D721Med (cell line): ENCODE measurements around the gene SOS1.

Source experiments
- DNase-seq: peaks from one replicate; pipeline ENCODE4 v3.0.0; 2011; ENCODE audit warnings: low spot score; ENCODE audit not compliant: insufficient read length
- FAIRE-seq: peaks from 2 replicates; lab custom pipeline; 2011; peaks lifted over from hg19 to GRCh38; lab: Jason Lieb, UNC
- TF ChIP-seq, protein P1 (sequence below): IDR thresholded peaks from 2 replicates; pipeline ENCODE4 v1.5.1; 2012; ENCODE audit warnings: mild to moderate bottlenecking, control low read depth; ENCODE audit not compliant: insufficient read depth; ENCODE audit errors: missing control alignments

Gene SOS1

DNA sequence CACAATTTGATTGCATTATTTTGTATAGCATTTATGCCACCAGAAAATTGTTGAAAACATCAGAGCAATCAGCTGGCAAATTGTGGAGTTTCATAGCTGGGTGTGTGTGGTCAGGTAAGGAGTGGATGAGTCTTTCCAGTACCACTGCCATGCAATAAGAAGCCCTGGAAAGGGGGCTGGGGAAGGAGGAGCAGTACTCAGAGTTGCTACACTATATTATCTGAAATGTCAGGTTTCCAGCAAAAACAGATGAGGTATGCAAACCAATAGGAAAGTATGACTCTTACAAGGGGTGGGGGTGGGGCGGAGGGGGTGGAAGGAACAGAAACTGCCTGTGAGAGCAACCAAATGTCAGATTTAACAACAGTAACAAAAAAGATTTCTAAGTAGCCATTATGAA lies 112.2 kb downstream of the SOS1 start:
- TF ChIP-seq, protein P1, sequence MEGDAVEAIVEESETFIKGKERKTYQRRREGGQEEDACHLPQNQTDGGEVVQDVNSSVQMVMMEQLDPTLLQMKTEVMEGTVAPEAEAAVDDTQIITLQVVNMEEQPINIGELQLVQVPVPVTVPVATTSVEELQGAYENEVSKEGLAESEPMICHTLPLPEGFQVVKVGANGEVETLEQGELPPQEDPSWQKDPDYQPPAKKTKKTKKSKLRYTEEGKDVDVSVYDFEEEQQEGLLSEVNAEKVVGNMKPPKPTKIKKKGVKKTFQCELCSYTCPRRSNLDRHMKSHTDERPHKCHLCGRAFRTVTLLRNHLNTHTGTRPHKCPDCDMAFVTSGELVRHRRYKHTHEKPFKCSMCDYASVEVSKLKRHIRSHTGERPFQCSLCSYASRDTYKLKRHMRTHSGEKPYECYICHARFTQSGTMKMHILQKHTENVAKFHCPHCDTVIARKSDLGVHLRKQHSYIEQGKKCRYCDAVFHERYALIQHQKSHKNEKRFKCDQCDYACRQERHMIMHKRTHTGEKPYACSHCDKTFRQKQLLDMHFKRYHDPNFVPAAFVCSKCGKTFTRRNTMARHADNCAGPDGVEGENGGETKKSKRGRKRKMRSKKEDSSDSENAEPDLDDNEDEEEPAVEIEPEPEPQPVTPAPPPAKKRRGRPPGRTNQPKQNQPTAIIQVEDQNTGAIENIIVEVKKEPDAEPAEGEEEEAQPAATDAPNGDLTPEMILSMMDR = no peak
- no peak for DNase-seq
- FAIRE-seq = no peak

DNA sequence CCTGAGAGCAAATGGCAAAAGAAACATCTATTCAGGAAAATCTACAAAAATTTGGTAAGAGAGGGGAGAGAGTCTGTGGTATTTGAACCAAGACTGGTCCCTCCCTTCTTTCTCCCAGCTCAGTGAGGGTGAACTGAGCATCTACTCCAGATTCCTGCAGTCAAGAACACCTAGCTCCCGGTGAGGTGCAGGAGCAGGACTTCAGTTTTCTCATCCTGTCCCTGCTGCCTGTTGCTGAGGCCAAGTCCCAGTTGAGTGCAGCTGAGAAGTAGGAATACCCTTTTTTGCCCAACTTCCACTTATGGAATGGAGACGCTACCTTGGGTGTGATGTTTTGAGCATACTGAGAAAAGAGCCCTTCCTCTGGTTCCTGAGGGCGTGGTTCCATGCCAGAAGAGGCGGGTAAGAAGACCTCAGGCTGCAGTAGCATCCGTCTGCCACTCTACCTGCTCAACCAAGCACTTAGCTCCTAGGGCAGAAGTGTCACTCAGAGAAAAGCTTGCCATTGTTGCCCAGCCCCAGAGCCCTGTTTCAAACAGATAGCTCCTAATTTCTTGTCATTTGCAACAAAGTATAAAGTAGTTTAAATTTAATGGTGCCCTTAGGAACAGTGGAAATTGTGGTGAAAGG lies 112.9 kb downstream of the SOS1 start:
- no peak for DNase-seq
- TF ChIP-seq, protein P1 = no peak
- FAIRE-seq = no peak

DNA sequence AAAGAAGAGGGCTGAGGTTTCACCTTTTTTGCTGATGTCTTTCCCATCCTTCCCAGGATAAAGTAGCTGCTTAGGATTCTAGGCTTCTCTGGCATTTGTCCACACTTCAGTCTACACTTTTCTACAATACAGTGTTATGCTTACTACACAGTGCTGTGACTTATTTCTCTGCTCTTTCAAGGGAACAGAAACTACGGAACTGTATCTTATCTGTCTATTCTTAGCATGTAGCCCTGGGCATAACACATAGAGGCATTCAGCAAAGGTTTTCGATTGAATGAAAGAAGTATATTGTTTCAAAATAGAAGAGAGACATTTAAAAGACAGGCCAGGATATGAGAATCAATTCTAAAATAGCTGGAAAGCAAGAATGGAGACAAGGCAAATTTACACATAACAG lies 120.3 kb downstream of the SOS1 start:
- TF ChIP-seq, protein P1 = no peak
- no peak for DNase-seq
- no peak for FAIRE-seq

DNA sequence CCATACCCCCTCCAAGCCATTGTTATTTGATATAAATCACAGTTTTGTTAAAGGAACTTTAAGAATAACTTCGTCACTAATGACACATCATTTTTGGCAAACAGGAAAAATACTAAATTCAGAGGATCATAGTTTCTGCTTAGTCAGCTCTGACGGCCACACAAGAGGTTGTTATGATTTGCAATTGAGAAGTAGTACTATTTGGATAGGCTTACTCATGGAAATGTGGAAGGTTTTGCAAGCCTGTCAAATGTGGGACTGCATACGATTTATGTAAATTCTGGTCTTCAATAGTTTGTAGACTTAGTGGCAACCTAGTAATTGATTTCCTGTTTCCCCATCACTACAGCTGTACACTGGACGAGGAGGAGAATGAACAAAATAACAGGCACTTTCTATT lies 123.1 kb downstream of the SOS1 start:
- TF ChIP-seq, protein P1 = no peak
- FAIRE-seq = no peak
- DNase-seq = no peak

DNA sequence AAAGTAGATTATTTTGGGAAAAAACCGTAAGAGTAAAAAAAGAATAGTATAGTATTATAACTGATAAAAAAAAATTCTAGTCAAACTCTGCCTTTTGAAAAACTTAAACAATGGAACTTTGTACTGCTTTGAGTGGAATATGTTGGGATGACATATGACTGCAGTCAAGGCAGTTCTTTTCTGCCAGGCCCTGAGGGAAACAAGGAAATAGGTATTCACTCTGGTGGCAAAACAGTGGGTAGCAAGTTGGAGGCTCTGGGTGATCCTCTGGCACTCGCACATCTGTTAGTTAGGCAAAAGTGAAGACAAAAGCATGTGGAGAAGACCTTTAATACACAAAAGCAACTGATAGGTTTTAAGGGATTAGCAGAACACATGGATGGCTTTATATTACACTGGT lies 129.0 kb downstream of the SOS1 start:
- DNase-seq = no peak
- no peak for FAIRE-seq
- TF ChIP-seq, protein P1 = no peak

DNA sequence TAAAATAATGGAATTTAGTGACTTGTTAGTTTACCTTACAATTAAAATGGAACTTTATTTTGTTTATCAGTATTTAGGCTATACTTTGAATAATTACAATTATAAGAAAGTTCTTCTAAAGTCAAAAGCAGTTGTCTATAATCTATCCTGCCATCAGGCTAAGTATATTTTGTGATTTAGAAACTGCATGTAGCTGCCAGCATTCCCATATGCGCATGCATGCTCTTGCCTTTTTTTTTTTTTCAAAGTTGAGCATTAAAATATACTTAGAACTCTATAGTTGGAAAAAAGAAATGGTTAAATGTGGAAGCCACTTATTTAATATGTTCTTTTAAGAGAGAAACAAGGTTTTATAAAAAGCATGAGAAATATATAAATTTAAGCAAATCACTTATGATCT lies 132.1 kb downstream of the SOS1 start:
- no peak for DNase-seq
- TF ChIP-seq, protein P1 = no peak
- no peak for FAIRE-seq

DNA sequence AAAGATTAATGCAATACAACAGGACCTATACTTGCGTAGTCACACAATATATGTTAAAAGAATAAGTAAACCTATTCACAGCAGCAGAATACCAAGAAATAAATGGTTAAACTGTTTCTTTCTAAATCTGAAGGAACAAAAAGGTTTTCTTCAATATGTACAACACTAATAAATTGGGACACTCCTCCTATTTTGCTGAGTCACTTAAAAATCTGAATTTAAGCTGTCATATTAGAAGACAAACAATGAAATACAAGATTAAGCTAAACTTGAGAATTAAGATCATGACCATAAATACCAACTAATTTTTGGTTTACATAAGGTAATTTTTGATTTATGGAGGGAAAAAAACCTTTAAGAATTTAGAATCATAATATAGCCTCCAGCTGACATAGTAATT lies 138.4 kb downstream of the SOS1 start:
- TF ChIP-seq, protein P1 = no peak
- no peak for DNase-seq
- FAIRE-seq = no peak
